ENCODE results near the gene SULF2. TPM values are rescaled to one million over a fixed set of nuclear protein-coding genes. Genes with fewer than 3 reads are reported as not detected.

The SULF2 gene
- total and polyA plus RNA-seq, 2 of the 13 experiments (the other 11 are each of a cell fraction or from before 2014, with no cell fraction given) = 7.2 to 50.9 TPM

GRCh38 chr20:47724910-47725247, 60.4 kb downstream of the SULF2 start (continued):
- TF ChIP-seq FUBP1 (CRISPR knock-in tag; IDR thresholded peaks at IDR 0.05; ENCODE audit: borderline replicate concordance) (no peak), CAMTA2 (CRISPR knock-in tag; IDR thresholded peaks at IDR 0.05; ENCODE audit: borderline replicate concordance) (no peak), PHF5A (CRISPR knock-in tag; IDR thresholded peaks at IDR 0.05; ENCODE audit: low read depth, unreplicated experiment) (peak; percentile 6), PCBP2 (optimal IDR thresholded peaks at IDR 0.05; ENCODE audit: low read depth, low read length, poor library complexity, severe bottlenecking) (no peak), RFXAP (CRISPR knock-in tag; IDR thresholded peaks at IDR 0.05; ENCODE audit: borderline replicate concordance) (no peak), ZNF530 (CRISPR knock-in tag; IDR thresholded peaks at IDR 0.05; ENCODE audit: low read depth) (no peak), ZHX1 (CRISPR knock-in tag; IDR thresholded peaks at IDR 0.05; ENCODE audit: low read depth) (no peak), FOXO4 (CRISPR knock-in tag; conservative IDR thresholded peaks at IDR 0.05) (0 out of 2 replicates have a peak, but pooled peaks have one; percentile 88), ZNF724P (CRISPR knock-in tag; IDR thresholded peaks at IDR 0.05; ENCODE audit: borderline replicate concordance) (no peak), FOSL2 (CRISPR knock-in tag; IDR thresholded peaks at IDR 0.05) (no peak), STAT6 (CRISPR knock-in tag; IDR thresholded peaks at IDR 0.05; ENCODE audit: borderline replicate concordance) (no peak), POGK (CRISPR knock-in tag; conservative IDR thresholded peaks at IDR 0.05) (0 out of 2 replicates have a peak, but pooled peaks have one; percentile 3), ZKSCAN5 (CRISPR knock-in tag; IDR thresholded peaks at IDR 0.05) (no peak), PATZ1 (CRISPR knock-in tag; IDR thresholded peaks at IDR 0.05) (no peak)

Data from HepG2 (cell line).